HepG2 (cell line): ENCODE data around the gene LSM12. TPM values are rescaled to one million over a fixed set of nuclear protein-coding genes. Genes with fewer than 3 reads are reported as not detected.

Experiments
- DZIP1 ChIP-seq: sonication (generic); formaldehyde crosslinking; IDR thresholded peaks from 2 replicates; pipeline ENCODE4 v1.5.0; 2020; ENCODE audit warnings: mild to moderate bottlenecking, missing genetic modification reagents
- HMGA1 ChIP-seq: sonication (generic); formaldehyde crosslinking; conservative IDR thresholded peaks from 2 replicates; pipeline ENCODE4 v1.4.0; 2020; ENCODE audit warnings: missing genetic modification reagents
- HNRNPK ChIP-seq: fragments of 200-400 bp; formaldehyde crosslinking; IDR thresholded peaks from 2 replicates; pipeline ENCODE4 v1.6.1; 2018; ENCODE audit warnings: low read length, low read depth, moderate library complexity, mild to moderate bottlenecking; ENCODE audit not compliant: poor library complexity, severe bottlenecking
- NFYC ChIP-seq: IDR thresholded peaks from 2 replicates; pipeline ENCODE4 v1.6.1; 2016; ENCODE audit warnings: missing genetic modification reagents, missing compliant biosample characterization
- RBFOX2 ChIP-seq: fragments of 200-400 bp; formaldehyde crosslinking; IDR thresholded peaks from 2 replicates; pipeline ENCODE4 v1.6.1; 2017; ENCODE audit warnings: low read depth, mild to moderate bottlenecking, low read length
- SMAD1 ChIP-seq: sonication (generic); formaldehyde crosslinking; IDR thresholded peaks from 2 replicates; pipeline ENCODE4 v1.4.0; 2020; ENCODE audit warnings: missing genetic modification reagents, low read depth, mild to moderate bottlenecking, borderline replicate concordance
- SMARCC2 ChIP-seq: fragments of 450-650 bp; IDR thresholded peaks from 2 replicates; pipeline ENCODE4 v1.6.1; 2017; ENCODE audit warnings: antibody characterized with exemption, mild to moderate bottlenecking
- SMC3 ChIP-seq: IDR thresholded peaks from 2 replicates; pipeline ENCODE4 v1.6.1; 2011; ENCODE audit warnings: low read length, improper control_type of control experiment
- SRF ChIP-seq: IDR thresholded peaks from 2 replicates; pipeline ENCODE4 v1.6.1; 2011; ENCODE audit warnings: mild to moderate bottlenecking, low read depth, low read length, moderate library complexity
- TBL1XR1 ChIP-seq: fragments of 150-350 bp; IDR thresholded peaks from 2 replicates; pipeline ENCODE4 v1.6.1; 2014; ENCODE audit warnings: borderline replicate concordance, low read length; ENCODE audit not compliant: partially characterized antibody
- U2AF1 ChIP-seq: fragments of 200-400 bp; formaldehyde crosslinking; optimal IDR thresholded peaks from 2 replicates; pipeline ENCODE3; 2017; ENCODE audit warnings: mild to moderate bottlenecking, low read depth, low read length
- ZEB1 ChIP-seq: IDR thresholded peaks from 2 replicates; pipeline ENCODE4 v1.6.1; 2012; ENCODE audit warnings: mild to moderate bottlenecking, low read depth, inconsistent platforms; ENCODE audit not compliant: insufficient replicate concordance
- ZNF335 ChIP-seq: sonication (generic); formaldehyde crosslinking; IDR thresholded peaks from 2 replicates; pipeline ENCODE4 v1.4.0; 2020; ENCODE audit warnings: missing genetic modification reagents
- ZNF687 ChIP-seq: sonication (generic); formaldehyde crosslinking; IDR thresholded peaks from 2 replicates; pipeline ENCODE4 v1.5.1; 2020; ENCODE audit warnings: mild to moderate bottlenecking, missing genetic modification reagents, moderate library complexity
- polyA plus RNA-seq, 8 experiments: library from polyadenylated mRNA; depleted of rRNA in 3 of 8; stranded (reverse) in 7 of 8; unstranded in 1 of 8; fragments of >200 nt; fragmentation: Illumina TruSeq in 4 of 8; extraction: Trizol in 4 of 8; gene quantifications; 2 replicates each; pipeline versions ENCODE4 v1.2.1 to v1.2.3, GENCODE V29; 2011 to 2016; ENCODE audit warnings: low read depth in 4 of 8, missing spikeins in 1 of 8, mixed read lengths in 1 of 8; ENCODE audit not compliant: insufficient read depth in 1 of 8
- total RNA-seq, 5 experiments: library from RNA; depleted of rRNA; stranded (reverse); fragments of >200 nt; fragmentation: Illumina TruSeq; extraction: Trizol; gene quantifications; 2 replicates each; pipeline ENCODE4 v1.2.3, GENCODE V29; 2016; ENCODE audit warnings: low read depth in 1 of 5
- TF ChIP-seq, protein P1 (sequence below): sonication (generic); formaldehyde crosslinking; IDR thresholded peaks from 2 replicates; pipeline ENCODE4 v1.4.0; 2020; ENCODE audit warnings: missing genetic modification reagents, borderline replicate concordance
- TF ChIP-seq, protein P2 (sequence below): sonication (generic); formaldehyde crosslinking; IDR thresholded peaks from 2 replicates; pipeline ENCODE4 v1.8.0; 2022; ENCODE audit warnings: missing genetic modification reagents, mild to moderate bottlenecking, inconsistent platforms, borderline replicate concordance
- TF ChIP-seq, protein P3 (sequence below): sonication (generic); formaldehyde crosslinking; IDR thresholded peaks from 2 replicates; pipeline ENCODE4 v1.4.0; 2020; ENCODE audit warnings: missing genetic modification reagents

Gene LSM12
- total and polyA plus RNA-seq, 2 of the 13 experiments (the other 11 are each of a cell fraction or from before 2014, with no cell fraction given), result 52.8 to 55.7 TPM

- TF ChIP-seq DZIP1 (CRISPR knock-in tag) (no peak), SMAD1 (no peak), TBL1XR1 (peak; percentile 85), ZEB1 (peak; percentile 58), ZNF335 (CRISPR knock-in tag) (0 out of 2 replicates have a peak, but pooled peaks have one; percentile 47), ZNF687 (CRISPR knock-in tag) (peak; percentile 96), HNRNPK (no peak), SMC3 (peak; percentile 8; the same call in 1 of the 2 replicates), HMGA1 (CRISPR knock-in tag) (no peak), SMARCC2 (no peak), SRF (no peak), RBFOX2 (no peak), NFYC (CRISPR knock-in tag) (no peak; the same call in 1 of the 2 replicates), U2AF1 (no peak)
- TF ChIP-seq, protein P1, sequence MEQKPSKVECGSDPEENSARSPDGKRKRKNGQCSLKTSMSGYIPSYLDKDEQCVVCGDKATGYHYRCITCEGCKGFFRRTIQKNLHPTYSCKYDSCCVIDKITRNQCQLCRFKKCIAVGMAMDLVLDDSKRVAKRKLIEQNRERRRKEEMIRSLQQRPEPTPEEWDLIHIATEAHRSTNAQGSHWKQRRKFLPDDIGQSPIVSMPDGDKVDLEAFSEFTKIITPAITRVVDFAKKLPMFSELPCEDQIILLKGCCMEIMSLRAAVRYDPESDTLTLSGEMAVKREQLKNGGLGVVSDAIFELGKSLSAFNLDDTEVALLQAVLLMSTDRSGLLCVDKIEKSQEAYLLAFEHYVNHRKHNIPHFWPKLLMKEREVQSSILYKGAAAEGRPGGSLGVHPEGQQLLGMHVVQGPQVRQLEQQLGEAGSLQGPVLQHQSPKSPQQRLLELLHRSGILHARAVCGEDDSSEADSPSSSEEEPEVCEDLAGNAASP (CRISPR knock-in tag), result peak; percentile 71
- TF ChIP-seq, protein P2, sequence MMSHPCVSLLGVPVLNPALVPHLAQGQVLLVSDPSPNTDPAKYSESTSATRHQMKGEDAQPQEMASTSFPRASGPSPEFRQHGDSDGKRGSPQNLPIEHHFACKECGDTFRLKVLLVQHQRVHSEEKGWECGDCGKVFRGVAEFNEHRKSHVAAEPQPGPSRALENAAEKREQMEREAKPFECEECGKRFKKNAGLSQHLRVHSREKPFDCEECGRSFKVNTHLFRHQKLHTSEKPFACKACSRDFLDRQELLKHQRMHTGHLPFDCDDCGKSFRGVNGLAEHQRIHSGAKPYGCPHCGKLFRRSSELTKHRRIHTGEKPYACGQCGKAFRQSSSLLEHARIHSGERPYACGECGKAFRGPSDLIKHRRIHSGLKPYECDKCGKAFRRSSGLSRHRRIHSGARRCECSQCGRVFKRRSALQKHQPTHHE (CRISPR knock-in tag), result no peak
- TF ChIP-seq, protein P3, sequence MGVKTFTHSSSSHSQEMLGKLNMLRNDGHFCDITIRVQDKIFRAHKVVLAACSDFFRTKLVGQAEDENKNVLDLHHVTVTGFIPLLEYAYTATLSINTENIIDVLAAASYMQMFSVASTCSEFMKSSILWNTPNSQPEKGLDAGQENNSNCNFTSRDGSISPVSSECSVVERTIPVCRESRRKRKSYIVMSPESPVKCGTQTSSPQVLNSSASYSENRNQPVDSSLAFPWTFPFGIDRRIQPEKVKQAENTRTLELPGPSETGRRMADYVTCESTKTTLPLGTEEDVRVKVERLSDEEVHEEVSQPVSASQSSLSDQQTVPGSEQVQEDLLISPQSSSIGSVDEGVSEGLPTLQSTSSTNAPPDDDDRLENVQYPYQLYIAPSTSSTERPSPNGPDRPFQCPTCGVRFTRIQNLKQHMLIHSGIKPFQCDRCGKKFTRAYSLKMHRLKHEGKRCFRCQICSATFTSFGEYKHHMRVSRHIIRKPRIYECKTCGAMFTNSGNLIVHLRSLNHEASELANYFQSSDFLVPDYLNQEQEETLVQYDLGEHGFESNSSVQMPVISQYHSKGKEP (CRISPR knock-in tag), result no peak
These were observed 42.2 kb upstream of the LSM12 start (continued) for GRCh38 chr17:44108440-44109311.
